ENCODE results near the gene NFATC2IP.

GRCh38 chr16:28982949-28983348 is 32.2 kb downstream of the NFATC2IP start:
- TF ChIP-seq CTCF (IDR thresholded peaks at IDR 0.05) (no peak), EZH2 (IDR thresholded peaks at IDR 0.05; ENCODE audit: borderline replicate concordance, insufficient read depth, low read depth, low read length, poor library complexity, severe bottlenecking) (no peak)
